IMR-90 (cell line): ENCODE measurements around the gene BTBD6. TPM values are rescaled to one million over a fixed set of nuclear protein-coding genes. Genes with fewer than 3 reads are reported as not detected.

Source experiments
- ATAC-seq: fragments of 200-7000 bp; cut with Tn5 transposase; 2 replicates; pipeline ENCODE4 v1.9.1; 2020; ENCODE audit warnings: low read depth, mild to moderate bottlenecking, moderate library complexity
- BruUV-seq: library from RNA; stranded (reverse); fragments of 400-500 nt; replicated peaks from 2 replicates; lab custom pipeline; 2021; lab: Mats Ljungman, UMichigan
- CTCF ChIA-PET: fragments of 300-600 bp; formaldehyde crosslinking; extraction: SDS; loops from one replicate; lab custom pipeline; 2021; ENCODE audit warnings: antibody characterized with exemption; lab: Yijun Ruan, JAX
- POLR2A ChIA-PET: fragments of 300-600 bp; sonication (Branson Sonifier 250); formaldehyde crosslinking; loops from one replicate; lab custom pipeline; 2022; ENCODE audit warnings: antibody characterized with exemption; ENCODE audit not compliant: unreplicated experiment; lab: Charles Lee
- DNase-seq: peaks from one replicate; pipeline ENCODE4 v3.0.0; 2013
- H2AFZ ChIP-seq: replicated peaks from 2 replicates; pipeline ENCODE3; 2013; ENCODE audit warnings: low read length, mild to moderate bottlenecking; ENCODE audit not compliant: poor library complexity
- H2AK5ac ChIP-seq: 2 replicates; pipeline ENCODE4 v1.6.1; 2013; ENCODE audit warnings: low read depth, low read length, inconsistent platforms
- H2AK9ac ChIP-seq: replicated peaks from 2 replicates; pipeline ENCODE3; 2013; ENCODE audit warnings: mild to moderate bottlenecking, low read depth, low read length, moderate library complexity; ENCODE audit not compliant: poor library complexity
- H2BK120ac ChIP-seq: 2 replicates; pipeline ENCODE4 v1.6.1; 2013; ENCODE audit warnings: low read depth, low read length, inconsistent platforms
- H2BK15ac ChIP-seq: 3 replicates; pipeline ENCODE4 v1.6.1; 2013; ENCODE audit warnings: low read depth, low read length, inconsistent platforms
- H2BK20ac ChIP-seq: 2 replicates; pipeline ENCODE4 v1.6.1; 2013; ENCODE audit warnings: low read depth, mild to moderate bottlenecking, inconsistent platforms, low read length, moderate library complexity
- H2BK5ac ChIP-seq: 2 replicates; pipeline ENCODE4 v1.6.1; 2013; ENCODE audit warnings: mild to moderate bottlenecking, low read depth, low read length, inconsistent platforms; ENCODE audit not compliant: poor library complexity, severe bottlenecking
- H3K14ac ChIP-seq: replicated peaks from 2 replicates; pipeline ENCODE4 v1.6.1; 2013; ENCODE audit warnings: low read depth, low read length, inconsistent platforms
- H3K18ac ChIP-seq: 2 replicates; pipeline ENCODE4 v1.6.1; 2013; ENCODE audit warnings: low read depth, low read length, control low read depth
- H3K23ac ChIP-seq: 2 replicates; pipeline ENCODE4 v1.6.1; 2013; ENCODE audit warnings: low read depth, low read length, inconsistent platforms
- H3K27ac ChIP-seq: 2 replicates; pipeline ENCODE4 v1.5.1; 2013; ENCODE audit warnings: mild to moderate bottlenecking, control low read depth, low read length; ENCODE audit not compliant: insufficient read depth
- H3K27me3 ChIP-seq: 2 replicates; pipeline ENCODE4 v1.6.1; 2013; ENCODE audit warnings: low read length; ENCODE audit not compliant: control insufficient read depth, insufficient read depth
- H3K36me3 ChIP-seq: 2 replicates; pipeline ENCODE4 v1.6.1; 2013; ENCODE audit warnings: low read length, mixed read lengths; ENCODE audit not compliant: control insufficient read depth, insufficient read depth
- H3K4ac ChIP-seq: 2 replicates; pipeline ENCODE4 v1.6.1; 2013; ENCODE audit warnings: low read depth, low read length, inconsistent platforms
- H3K4me1 ChIP-seq: 2 replicates; pipeline ENCODE4 v1.6.1; 2013; ENCODE audit warnings: low read length, mixed read lengths; ENCODE audit not compliant: control insufficient read depth, insufficient read depth
- H3K4me2 ChIP-seq: 2 replicates; pipeline ENCODE4 v1.6.1; 2013; ENCODE audit warnings: low read depth, mild to moderate bottlenecking, control low read depth, low read length, moderate library complexity
- H3K4me3 ChIP-seq: 2 replicates; pipeline ENCODE4 v1.5.1; 2013; ENCODE audit warnings: low read depth, mild to moderate bottlenecking, control low read depth, low read length, moderate library complexity; ENCODE audit not compliant: insufficient read depth
- H3K56ac ChIP-seq: 2 replicates; pipeline ENCODE4 v1.6.1; 2013; ENCODE audit warnings: low read length, inconsistent platforms; ENCODE audit not compliant: insufficient read depth; ENCODE audit errors: extremely low read depth
- H3K79me1 ChIP-seq, 2 experiments: 2 replicates each; pipeline ENCODE4 v1.6.1; 2013; ENCODE audit warnings: low read length in 2 of 2, inconsistent platforms in 1 of 2, low read depth in 1 of 2
- H3K9ac ChIP-seq: 2 replicates; pipeline ENCODE4 v1.6.1; 2013; ENCODE audit warnings: low read depth, low read length, control low read depth
- H3K9me1 ChIP-seq: 2 replicates; pipeline ENCODE4 v1.6.1; 2013; ENCODE audit warnings: low read length, inconsistent platforms; ENCODE audit not compliant: insufficient read depth
- H3K9me3 ChIP-seq: 2 replicates; pipeline ENCODE4 v1.6.1; 2013; ENCODE audit warnings: low read length; ENCODE audit not compliant: control insufficient read depth, insufficient read depth
- H4K20me1 ChIP-seq: 2 replicates; pipeline ENCODE4 v1.6.1; 2013; ENCODE audit warnings: low read length, inconsistent platforms; ENCODE audit not compliant: insufficient read depth
- H4K5ac ChIP-seq: 2 replicates; pipeline ENCODE4 v1.6.1; 2013; ENCODE audit warnings: mild to moderate bottlenecking, low read depth, low read length, control low read depth
- H4K8ac ChIP-seq, 2 experiments: 2 replicates each; pipeline ENCODE4 v1.6.1; 2013; ENCODE audit warnings: low read depth in 2 of 2, low read length in 2 of 2, control low read depth in 1 of 2, inconsistent platforms in 1 of 2
- H4K91ac ChIP-seq: 2 replicates; pipeline ENCODE4 v1.6.1; 2013; ENCODE audit warnings: low read depth, low read length, inconsistent platforms; ENCODE audit not compliant: insufficient read depth
- BHLHE40 ChIP-seq: fragments of 150-350 bp; IDR thresholded peaks from 2 replicates; pipeline ENCODE4 v1.6.1; 2016; ENCODE audit warnings: mild to moderate bottlenecking, low read depth, low read length
- CEBPB ChIP-seq: IDR thresholded peaks from 2 replicates; pipeline ENCODE4 v1.6.1; 2012; ENCODE audit warnings: low read depth, low read length, improper control_type of control experiment
- CHD1 ChIP-seq: IDR thresholded peaks from 2 replicates; pipeline ENCODE4 v1.6.1; 2012; ENCODE audit warnings: low read depth, low read length, improper control_type of control experiment
- FOS ChIP-seq: fragments of 150-350 bp; IDR thresholded peaks from 2 replicates; pipeline ENCODE4 v1.6.1; 2016; ENCODE audit warnings: low read depth, low read length
- MAFK ChIP-seq: IDR thresholded peaks from 2 replicates; pipeline ENCODE4 v1.6.1; 2012; ENCODE audit warnings: low read depth, low read length, improper control_type of control experiment
- MAZ ChIP-seq: IDR thresholded peaks from 2 replicates; pipeline ENCODE4 v1.6.1; 2012; ENCODE audit warnings: low read depth, mild to moderate bottlenecking, low read length, improper control_type of control experiment, moderate library complexity, borderline replicate concordance
- POLR2A ChIP-seq: IDR thresholded peaks from 2 replicates; pipeline ENCODE4 v1.6.1; 2012; ENCODE audit warnings: mild to moderate bottlenecking, low read depth, low read length
- SMC3 ChIP-seq: fragments of 150-350 bp; IDR thresholded peaks from 2 replicates; pipeline ENCODE4 v1.6.1; 2016; ENCODE audit warnings: low read depth, mild to moderate bottlenecking, antibody characterized with exemption, low read length, moderate library complexity
- WGBS, 2 experiments: methylation state at CpG; one replicate each; pipeline versions ENCODE4 v1.1.5 to v1.1.7; 2013; ENCODE audit warnings: missing lambda C conversion rate in 2 of 2; ENCODE audit not compliant: insufficient read length in 1 of 2; ENCODE audit errors: extremely low coverage in 2 of 2; 5-methylcytosine and 5-hydroxymethylcytosine counted together
- dilution Hi-C: fragments of 300-500 bp; cut with HindIII; formaldehyde crosslinking; loops from one replicate; pipeline ENCODE4 v1.14.3; 2018; ENCODE audit warnings: low sequenced_read_pairs; ENCODE audit not compliant: unreplicated experiment
- in situ Hi-C: fragments of 300-500 bp; cut with MboI; formaldehyde crosslinking; loops from 3 replicates; pipeline ENCODE4 v1.14.3; 2019; ENCODE audit warnings: low sequenced_read_pairs, inconsistent platforms, mixed read lengths
- intact Hi-C: fragments of 100-400 bp; cut with micrococcal nuclease; formaldehyde crosslinking; loops from 2 replicates; pipeline ENCODE4 v1.10.0; 2022
- polyA plus RNA-seq, 3 experiments: library from polyadenylated mRNA; depleted of rRNA; stranded (reverse); fragments of >200 nt; gene quantifications; 2 replicates each; pipeline ENCODE4 v1.2.3, GENCODE V29; 2012; ENCODE audit warnings: low replicate concordance in 1 of 3
- total RNA-seq: library from RNA; depleted of rRNA; stranded (reverse); fragments of >200 nt; gene quantifications from 2 replicates; pipeline ENCODE4 v1.2.3, GENCODE V29; 2012
- TF ChIP-seq, protein P1 (sequence below): conservative IDR thresholded peaks from 2 replicates; pipeline ENCODE4 v1.5.1; 2012; ENCODE audit warnings: mild to moderate bottlenecking, low read depth, low read length, improper control_type of control experiment

The BTBD6 gene
- total and polyA plus RNA-seq, 2 of the 4 experiments (the other 2 are of a cell fraction) = 33.9 to 43.9 TPM

DNA sequence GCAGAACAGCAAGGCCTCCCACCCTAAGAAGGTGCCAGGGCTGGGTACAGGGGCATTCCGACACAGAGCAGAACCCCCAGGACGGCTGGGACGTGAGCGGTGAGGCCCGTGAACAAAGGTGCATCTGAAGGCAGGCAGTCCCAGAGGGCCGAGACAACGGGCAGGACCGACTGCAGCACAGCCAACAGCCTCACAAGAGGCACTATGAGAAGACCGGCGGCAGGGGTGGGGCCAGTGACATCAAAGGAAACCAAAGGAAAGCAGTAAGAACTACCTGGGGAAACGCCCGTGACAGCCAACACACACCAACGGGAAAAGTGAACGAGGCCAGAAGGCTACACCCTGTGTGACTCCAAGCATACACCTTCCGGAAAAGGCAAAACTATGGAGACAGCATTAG is 9.1 kb downstream of the BTBD6 start:
- Histone ChIP-seq H3K9ac (no peak overlapping the region), H4K91ac (no peak overlapping the region), H3K18ac (no peak overlapping the region), H4K20me1 (peaks cover 9% of the 10 kb centered on the region), H3K27ac (no peak overlapping the region), H3K9me1 (0 out of 2 replicates have a peak, but pooled peaks cover 9% of the 10 kb centered on the region), H3K4me1 (peaks cover 8% of the 10 kb centered on the region), H2AK5ac (no peak overlapping the region), H2BK20ac (no peak overlapping the region), H3K14ac (no peak overlapping the region), H3K23ac (no peak overlapping the region), H2AK9ac (no peak overlapping the region), H2BK15ac (no peak overlapping the region), H3K4me3 (no peak overlapping the region), H4K5ac (no peak overlapping the region), H3K56ac (no peak overlapping the region), H3K4me2 (no peak overlapping the region), H2AFZ (peak overlapping the region; percentile 21), H3K9me3 (no peaks in the 10 kb centered on the region), H3K79me1 (peaks cover 8 to 19% of the 10 kb centered on the region in 2 experiments; a peak in 2 of 4 replicates), H3K4ac (no peak overlapping the region), H4K8ac (no peak overlapping the region), H3K27me3 (no peaks in the 10 kb centered on the region), H3K36me3 (peaks cover 20% of the 10 kb centered on the region), H2BK120ac (no peak overlapping the region), H2BK5ac (no peak overlapping the region)
- DNase-seq (no peak), ATAC-seq (no peak)
- BruUV-seq = no TSS peak
- in situ Hi-C loops (no loop called here), intact Hi-C loops (no loop called here), dilution Hi-C loops (no loop called here)
- 96% methylated on average over 12 of the region's 15 CpGs; no CpG with 5 or more reads in 1 of the 2 experiments for WGBS, 2 experiments
- POLR2A ChIA-PET = no interaction called here
- no peak for TF ChIP-seq MAFK
- TF ChIP-seq BHLHE40 = no peak
- TF ChIP-seq, protein P1, sequence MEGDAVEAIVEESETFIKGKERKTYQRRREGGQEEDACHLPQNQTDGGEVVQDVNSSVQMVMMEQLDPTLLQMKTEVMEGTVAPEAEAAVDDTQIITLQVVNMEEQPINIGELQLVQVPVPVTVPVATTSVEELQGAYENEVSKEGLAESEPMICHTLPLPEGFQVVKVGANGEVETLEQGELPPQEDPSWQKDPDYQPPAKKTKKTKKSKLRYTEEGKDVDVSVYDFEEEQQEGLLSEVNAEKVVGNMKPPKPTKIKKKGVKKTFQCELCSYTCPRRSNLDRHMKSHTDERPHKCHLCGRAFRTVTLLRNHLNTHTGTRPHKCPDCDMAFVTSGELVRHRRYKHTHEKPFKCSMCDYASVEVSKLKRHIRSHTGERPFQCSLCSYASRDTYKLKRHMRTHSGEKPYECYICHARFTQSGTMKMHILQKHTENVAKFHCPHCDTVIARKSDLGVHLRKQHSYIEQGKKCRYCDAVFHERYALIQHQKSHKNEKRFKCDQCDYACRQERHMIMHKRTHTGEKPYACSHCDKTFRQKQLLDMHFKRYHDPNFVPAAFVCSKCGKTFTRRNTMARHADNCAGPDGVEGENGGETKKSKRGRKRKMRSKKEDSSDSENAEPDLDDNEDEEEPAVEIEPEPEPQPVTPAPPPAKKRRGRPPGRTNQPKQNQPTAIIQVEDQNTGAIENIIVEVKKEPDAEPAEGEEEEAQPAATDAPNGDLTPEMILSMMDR = no peak
- no peak for TF ChIP-seq FOS
- no peak for TF ChIP-seq CEBPB
- TF ChIP-seq POLR2A = no peak
- no peak for TF ChIP-seq MAZ
- no peak for TF ChIP-seq SMC3
- no peak for TF ChIP-seq CHD1
- CTCF ChIA-PET = no interaction called here
